HEK293T (cell line): Measurements from ENCODE around the gene CHRFAM7A.
"Not testable (repeated sequence)": the region's sequence is repeated elsewhere in the genome, so short reads cannot be mapped to it uniquely, and the experiment has no call there.

Experiments used
- CTCF ChIA-PET: fragments of 350-600 bp; formaldehyde crosslinking; extraction: SDS; loops from one replicate; lab custom pipeline; 2021; ENCODE audit warnings: antibody characterized with exemption, inconsistent platforms; lab: Yijun Ruan, JAX
- POLR2A ChIA-PET: fragments of 350-600 bp; formaldehyde crosslinking; extraction: SDS; loops from one replicate; lab custom pipeline; 2020; ENCODE audit warnings: antibody characterized with exemption, inconsistent platforms; lab: Yijun Ruan, JAX
- DNase-seq: peaks from one replicate; pipeline ENCODE4 v3.0.0; 2012; ENCODE audit warnings: mixed read lengths; ENCODE audit errors: extremely low spot score

The CHRFAM7A gene

DNA sequence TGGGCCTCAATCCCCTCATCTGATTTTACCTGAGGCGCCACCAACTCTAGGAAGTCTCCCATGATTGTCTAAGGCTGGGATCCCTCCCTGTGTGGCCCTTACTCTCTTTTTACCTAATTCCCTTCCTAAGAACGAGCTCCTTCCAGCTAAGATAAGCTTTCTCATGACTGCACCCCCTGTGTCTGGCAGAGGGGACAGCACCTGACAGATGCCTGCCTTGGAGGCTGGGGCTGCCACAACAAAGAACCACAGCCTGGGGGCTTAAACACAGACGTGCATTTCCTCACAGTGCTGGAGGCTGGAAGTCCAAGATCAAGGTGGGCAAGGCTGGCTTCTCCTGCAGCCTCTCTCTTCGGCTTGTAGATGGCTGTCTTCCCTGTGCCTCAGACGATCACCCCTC, 43.5 kb downstream of the CHRFAM7A start:
- CTCF ChIA-PET, DNase-seq, POLR2A ChIA-PET: not testable (repeated sequence)

DNA sequence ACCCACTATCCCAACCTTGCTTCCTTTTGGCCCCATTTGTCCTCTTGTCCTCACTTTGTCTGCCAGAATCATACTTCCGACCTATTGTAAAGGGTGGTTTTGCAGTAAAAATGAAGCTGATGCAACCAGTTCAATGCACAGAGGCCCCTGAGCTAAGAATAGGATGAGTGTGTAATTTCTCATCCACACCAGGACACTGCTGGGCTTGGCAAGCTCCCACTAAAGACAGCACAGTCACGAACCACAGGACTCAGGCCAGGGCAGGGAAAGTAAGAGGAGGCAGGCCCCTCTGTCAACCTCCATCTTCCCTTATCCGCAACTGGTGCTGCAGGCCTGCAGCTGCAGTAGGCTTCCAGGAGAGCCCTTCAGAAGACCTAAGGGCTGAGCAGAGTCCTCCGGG, 56.8 kb downstream of the CHRFAM7A start:
- CTCF ChIA-PET, DNase-seq, POLR2A ChIA-PET: not testable (repeated sequence)

DNA sequence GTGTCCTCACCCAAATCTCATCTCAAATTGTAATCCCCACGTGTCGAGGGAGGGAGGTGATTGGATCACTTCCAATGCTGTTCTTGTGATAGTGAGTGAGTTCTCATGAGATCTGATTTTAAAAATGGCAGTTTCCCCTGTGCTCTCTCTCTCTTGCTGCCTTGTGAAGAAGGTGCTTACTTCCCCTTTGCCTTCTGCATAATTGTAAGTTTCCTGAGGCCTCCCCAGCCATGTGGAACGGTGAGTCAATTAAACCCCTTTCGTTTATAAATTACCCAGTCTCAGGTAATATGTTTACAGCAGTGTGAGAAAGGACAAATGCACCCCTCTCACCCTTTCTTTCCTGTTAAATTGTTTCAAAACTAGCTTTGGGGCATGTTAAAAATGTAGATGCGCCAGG, 59.2 kb downstream of the CHRFAM7A start:
- CTCF ChIA-PET, DNase-seq, POLR2A ChIA-PET: not testable (repeated sequence)

DNA sequence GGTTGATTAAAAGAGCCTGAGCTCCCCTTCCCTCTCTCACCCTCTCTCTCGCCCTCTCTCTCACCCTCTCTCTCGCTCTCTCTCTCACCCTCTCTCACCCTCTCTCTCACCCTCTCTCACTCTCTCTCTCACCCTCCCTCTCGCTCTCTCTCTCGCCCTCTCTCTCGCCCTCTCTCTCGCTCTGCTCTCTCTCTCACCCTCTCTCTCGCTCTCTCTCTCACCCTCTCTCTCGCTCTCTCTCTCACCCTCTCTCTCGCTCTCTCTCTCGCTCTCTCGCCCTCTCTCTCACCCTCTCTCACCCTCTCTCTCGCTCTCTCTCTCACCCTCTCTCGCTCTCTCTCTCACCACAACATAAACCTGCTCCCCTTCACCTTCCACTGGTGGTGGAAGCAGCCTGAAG, 67.2 kb downstream of the CHRFAM7A start:
- CTCF ChIA-PET, DNase-seq, POLR2A ChIA-PET: not testable (repeated sequence)

DNA sequence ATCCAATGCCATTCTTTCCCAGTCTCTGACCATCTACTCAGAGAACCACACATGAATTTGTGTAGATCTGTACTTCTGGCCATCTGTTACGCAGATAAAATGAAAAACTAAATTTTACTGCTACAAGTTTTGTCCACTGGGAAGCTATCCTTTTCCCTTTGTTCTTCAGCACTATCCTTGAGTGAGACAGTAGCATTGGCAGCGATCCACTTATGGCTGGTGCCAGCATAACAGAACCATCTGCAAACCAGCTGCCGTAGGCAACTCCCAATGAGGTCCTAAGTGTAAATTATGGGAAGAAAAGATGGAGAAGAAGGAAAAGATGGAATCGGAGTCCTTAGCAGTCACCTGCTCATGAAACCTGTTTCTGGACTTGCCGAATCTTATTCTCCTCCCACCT, 72.3 kb downstream of the CHRFAM7A start:
- DNase-seq, CTCF ChIA-PET, POLR2A ChIA-PET: not testable (repeated sequence)

DNA sequence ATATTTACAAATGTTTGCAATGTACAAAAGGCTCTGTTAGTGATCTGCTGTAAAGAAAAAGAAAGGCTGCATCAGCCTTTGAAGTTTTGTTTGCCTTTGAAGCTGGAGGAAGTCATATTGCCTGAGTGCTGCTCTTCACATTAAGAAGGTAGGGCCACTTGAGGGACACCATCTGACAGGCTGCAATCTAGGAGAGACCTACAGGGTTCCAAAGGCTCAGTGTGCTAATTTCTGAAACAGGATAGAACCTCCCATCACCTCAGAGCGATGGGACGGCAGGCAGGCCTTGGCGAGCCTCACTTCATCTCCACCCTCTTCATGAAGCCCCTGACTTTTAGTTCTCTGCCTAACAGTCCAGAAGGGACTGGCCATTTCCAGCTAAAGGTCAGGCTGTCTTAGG, 77.6 kb downstream of the CHRFAM7A start:
- DNase-seq, POLR2A ChIA-PET, CTCF ChIA-PET: not testable (repeated sequence)

DNA sequence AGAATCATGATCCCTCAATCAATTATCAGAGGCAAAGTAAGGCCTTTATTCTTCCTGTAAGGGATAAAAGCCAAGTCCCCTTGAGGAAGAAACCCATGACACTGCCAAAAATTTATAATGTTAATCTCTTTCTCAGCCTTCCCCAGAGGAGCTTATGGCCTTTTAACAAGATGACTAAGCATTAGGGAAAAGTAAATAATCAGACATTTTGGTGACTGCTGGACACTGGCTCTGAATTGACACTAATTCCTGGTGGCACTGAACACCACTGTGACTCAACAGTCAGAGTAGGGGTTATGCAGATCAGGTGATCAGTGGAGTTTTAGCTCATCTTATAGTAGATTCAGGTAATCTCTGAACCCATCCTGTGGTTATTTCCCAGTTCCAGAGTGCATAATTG, 82.8 kb downstream of the CHRFAM7A start:
- POLR2A ChIA-PET, CTCF ChIA-PET, DNase-seq: not testable (repeated sequence)
